Measurements from ENCODE around the gene UNC5B.
"Not testable (repeated sequence)": the region's sequence is repeated elsewhere in the genome, so short reads cannot be mapped to it uniquely, and the experiment has no call there.

The UNC5B gene

GRCh38 chr10:71216751-71217265 is 4.4 kb downstream of the UNC5B start:
- ATAC-seq (ENCODE audit: insufficient read depth, low read depth) (no peak), DNase-seq (no peak)
- H4K20me1 ChIP-seq (ENCODE audit: insufficient read depth, low read length), result peaks cover 6% of the 10 kb centered on the region
- H3K27me3 ChIP-seq (ENCODE audit: insufficient read depth, low read length, poor library complexity), result peaks cover 37% of the 10 kb centered on the region
- no peak overlapping the region for H2AFZ ChIP-seq (ENCODE audit: low read depth, low read length)
- peaks cover 15% of the 10 kb centered on the region for H3K4me1 ChIP-seq (ENCODE audit: insufficient read depth, low read length)
- H3K9me3 ChIP-seq (ENCODE audit: insufficient read depth, low read length, severe bottlenecking), result no peaks in the 10 kb centered on the region
- no peak overlapping the region for H3K4me2 ChIP-seq (ENCODE audit: insufficient read depth, low read length)
- H3K36me3 ChIP-seq (ENCODE audit: insufficient read depth, low read length), result no peaks in the 10 kb centered on the region
- no peaks in the 10 kb centered on the region for H3K79me2 ChIP-seq (ENCODE audit: insufficient read depth, low read length)
- H3K4me3 ChIP-seq (ENCODE audit: low read depth in 1 of 2, low read length in 2 of 2), result no peak overlapping the region
- TF ChIP-seq EZH2 (IDR thresholded peaks at IDR 0.05; ENCODE audit: borderline replicate concordance, low read depth, low read length, severe bottlenecking), result no peak
- H3K9ac ChIP-seq (ENCODE audit: low read depth, low read length), result no peak overlapping the region
- no peak overlapping the region for H3K27ac ChIP-seq (ENCODE audit: low read length)

- H3K4me2 ChIP-seq (ENCODE audit: insufficient read depth, low read length), result no peak overlapping the region
Measured at GRCh38 chr10:71217266-71218045, 5.1 kb downstream of the UNC5B start.

DNA sequence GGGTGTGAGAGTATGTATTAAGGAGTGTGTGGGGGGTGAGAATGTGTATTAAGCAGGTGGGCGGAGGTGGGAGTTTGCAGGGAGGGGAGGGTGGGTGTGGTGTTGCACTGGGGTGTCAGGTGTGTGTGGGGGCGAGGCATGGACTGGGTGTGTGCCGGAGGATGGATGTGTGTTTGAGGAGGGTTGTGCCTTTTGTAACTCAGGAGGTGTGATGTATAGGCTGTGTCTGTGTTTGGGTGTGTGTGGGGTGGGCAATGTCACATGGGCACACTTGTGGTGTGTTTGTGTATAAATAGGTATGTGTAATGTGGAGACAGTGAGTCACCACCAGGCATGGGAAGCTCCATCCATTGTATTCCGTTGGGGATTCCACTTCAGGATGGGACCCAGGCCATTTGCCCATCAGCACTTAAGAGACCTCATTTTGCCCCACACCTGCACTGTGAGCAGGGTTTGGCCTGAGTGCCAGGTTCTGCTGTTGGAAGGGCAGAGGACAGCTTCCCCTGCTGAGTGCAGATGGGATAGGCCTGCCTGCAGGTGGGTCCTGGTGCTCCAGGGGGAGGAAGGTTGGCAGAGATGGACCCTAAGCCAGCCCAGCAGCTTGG is 5.8 kb downstream of the UNC5B start:
- H3K27ac ChIP-seq (ENCODE audit: low read length), result no peak overlapping the region
- peaks cover 3% of the 10 kb centered on the region for H3K4me1 ChIP-seq (ENCODE audit: insufficient read depth, low read length)
- TF ChIP-seq, protein P1, sequence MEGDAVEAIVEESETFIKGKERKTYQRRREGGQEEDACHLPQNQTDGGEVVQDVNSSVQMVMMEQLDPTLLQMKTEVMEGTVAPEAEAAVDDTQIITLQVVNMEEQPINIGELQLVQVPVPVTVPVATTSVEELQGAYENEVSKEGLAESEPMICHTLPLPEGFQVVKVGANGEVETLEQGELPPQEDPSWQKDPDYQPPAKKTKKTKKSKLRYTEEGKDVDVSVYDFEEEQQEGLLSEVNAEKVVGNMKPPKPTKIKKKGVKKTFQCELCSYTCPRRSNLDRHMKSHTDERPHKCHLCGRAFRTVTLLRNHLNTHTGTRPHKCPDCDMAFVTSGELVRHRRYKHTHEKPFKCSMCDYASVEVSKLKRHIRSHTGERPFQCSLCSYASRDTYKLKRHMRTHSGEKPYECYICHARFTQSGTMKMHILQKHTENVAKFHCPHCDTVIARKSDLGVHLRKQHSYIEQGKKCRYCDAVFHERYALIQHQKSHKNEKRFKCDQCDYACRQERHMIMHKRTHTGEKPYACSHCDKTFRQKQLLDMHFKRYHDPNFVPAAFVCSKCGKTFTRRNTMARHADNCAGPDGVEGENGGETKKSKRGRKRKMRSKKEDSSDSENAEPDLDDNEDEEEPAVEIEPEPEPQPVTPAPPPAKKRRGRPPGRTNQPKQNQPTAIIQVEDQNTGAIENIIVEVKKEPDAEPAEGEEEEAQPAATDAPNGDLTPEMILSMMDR (IDR thresholded peaks at IDR 0.05; ENCODE audit: borderline replicate concordance, extremely low read depth, low read length, poor library complexity, severe bottlenecking), result no peak
- no peak for TF ChIP-seq EZH2 (IDR thresholded peaks at IDR 0.05; ENCODE audit: borderline replicate concordance, low read depth, low read length, severe bottlenecking)
- no peaks in the 10 kb centered on the region for H3K9me3 ChIP-seq (ENCODE audit: insufficient read depth, low read length, severe bottlenecking)
- no peaks in the 10 kb centered on the region for H3K79me2 ChIP-seq (ENCODE audit: insufficient read depth, low read length)
- peaks cover 2% of the 10 kb centered on the region; the same call in 1 of the 2 replicates for H4K20me1 ChIP-seq (ENCODE audit: insufficient read depth, low read length)
- H2AFZ ChIP-seq (ENCODE audit: low read depth, low read length), result no peak overlapping the region
- peaks cover 28% of the 10 kb centered on the region for H3K27me3 ChIP-seq (ENCODE audit: insufficient read depth, low read length, poor library complexity)
- H3K36me3 ChIP-seq (ENCODE audit: insufficient read depth, low read length), result no peaks in the 10 kb centered on the region
- no peak overlapping the region for H3K4me3 ChIP-seq (ENCODE audit: low read depth in 1 of 2, low read length in 2 of 2)
- DNase-seq (no peak), ATAC-seq (ENCODE audit: insufficient read depth, low read depth) (no peak)
- H3K4me2 ChIP-seq (ENCODE audit: insufficient read depth, low read length), result no peak overlapping the region
- H3K9ac ChIP-seq (ENCODE audit: low read depth, low read length), result no peak overlapping the region

More at GRCh38 chr10:71217266-71218045, 5.1 kb downstream of the UNC5B start:
- no peaks in the 10 kb centered on the region for H3K79me2 ChIP-seq (ENCODE audit: insufficient read depth, low read length)
- no peak overlapping the region for H3K4me3 ChIP-seq (ENCODE audit: low read depth in 1 of 2, low read length in 2 of 2)
- TF ChIP-seq, protein P1 (IDR thresholded peaks at IDR 0.05; ENCODE audit: borderline replicate concordance, extremely low read depth, low read length, poor library complexity, severe bottlenecking), result no peak
- no peak for TF ChIP-seq EZH2 (IDR thresholded peaks at IDR 0.05; ENCODE audit: borderline replicate concordance, low read depth, low read length, severe bottlenecking)
- H2AFZ ChIP-seq (ENCODE audit: low read depth, low read length), result no peak overlapping the region
- peaks cover 6% of the 10 kb centered on the region for H4K20me1 ChIP-seq (ENCODE audit: insufficient read depth, low read length)
- H3K27ac ChIP-seq (ENCODE audit: low read length), result no peak overlapping the region
- no peaks in the 10 kb centered on the region for H3K9me3 ChIP-seq (ENCODE audit: insufficient read depth, low read length, severe bottlenecking)
- no peak overlapping the region for H3K9ac ChIP-seq (ENCODE audit: low read depth, low read length)
- ATAC-seq (ENCODE audit: insufficient read depth, low read depth) (no peak), DNase-seq (no peak)
- H3K36me3 ChIP-seq (ENCODE audit: insufficient read depth, low read length), result no peaks in the 10 kb centered on the region
- peaks cover 32% of the 10 kb centered on the region for H3K27me3 ChIP-seq (ENCODE audit: insufficient read depth, low read length, poor library complexity)
- H3K4me1 ChIP-seq (ENCODE audit: insufficient read depth, low read length), result peaks cover 10% of the 10 kb centered on the region

DNA sequence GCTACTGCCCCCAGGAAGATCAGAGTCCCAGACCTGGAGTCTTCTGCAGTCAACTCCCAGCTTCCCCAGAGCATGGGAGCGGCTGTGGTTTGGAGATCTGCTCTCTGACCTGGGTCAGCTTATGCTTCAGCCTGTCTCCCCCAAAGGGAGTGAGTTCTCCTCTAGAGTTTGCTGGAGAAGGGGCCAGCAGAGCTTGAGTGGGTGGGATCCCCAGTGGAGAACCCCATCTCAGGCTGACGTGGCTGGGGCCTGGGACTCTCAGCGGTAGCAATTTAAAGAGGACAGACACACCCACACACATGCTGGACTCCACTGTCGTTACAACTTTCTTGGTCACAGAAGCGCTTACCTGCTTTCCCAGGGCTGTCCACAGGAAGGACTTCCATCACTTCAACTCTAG is 6.3 kb downstream of the UNC5B start:
- no peaks in the 10 kb centered on the region for H3K9me3 ChIP-seq (ENCODE audit: insufficient read depth, low read length, severe bottlenecking)
- TF ChIP-seq EZH2 (IDR thresholded peaks at IDR 0.05; ENCODE audit: borderline replicate concordance, low read depth, low read length, severe bottlenecking), result no peak
- TF ChIP-seq, protein P1 (IDR thresholded peaks at IDR 0.05; ENCODE audit: borderline replicate concordance, extremely low read depth, low read length, poor library complexity, severe bottlenecking), result no peak
- no peak overlapping the region for H3K9ac ChIP-seq (ENCODE audit: low read depth, low read length)
- H3K4me3 ChIP-seq (ENCODE audit: low read depth in 1 of 2, low read length in 2 of 2), result no peak overlapping the region
- ATAC-seq (ENCODE audit: insufficient read depth, low read depth) (no peak), DNase-seq (no peak)
- no peak overlapping the region for H3K27ac ChIP-seq (ENCODE audit: low read length)
- peaks cover 28% of the 10 kb centered on the region for H3K27me3 ChIP-seq (ENCODE audit: insufficient read depth, low read length, poor library complexity)
- H3K4me2 ChIP-seq (ENCODE audit: insufficient read depth, low read length), result no peak overlapping the region
- no peaks in the 10 kb centered on the region for H3K79me2 ChIP-seq (ENCODE audit: insufficient read depth, low read length)
- H3K4me1 ChIP-seq (ENCODE audit: insufficient read depth, low read length), result no peaks in the 10 kb centered on the region
- H2AFZ ChIP-seq (ENCODE audit: low read depth, low read length), result no peak overlapping the region
- no peaks in the 10 kb centered on the region for H3K36me3 ChIP-seq (ENCODE audit: insufficient read depth, low read length)
- H4K20me1 ChIP-seq (ENCODE audit: insufficient read depth, low read length), result no peaks in the 10 kb centered on the region; the same call in 1 of the 2 replicates

DNA sequence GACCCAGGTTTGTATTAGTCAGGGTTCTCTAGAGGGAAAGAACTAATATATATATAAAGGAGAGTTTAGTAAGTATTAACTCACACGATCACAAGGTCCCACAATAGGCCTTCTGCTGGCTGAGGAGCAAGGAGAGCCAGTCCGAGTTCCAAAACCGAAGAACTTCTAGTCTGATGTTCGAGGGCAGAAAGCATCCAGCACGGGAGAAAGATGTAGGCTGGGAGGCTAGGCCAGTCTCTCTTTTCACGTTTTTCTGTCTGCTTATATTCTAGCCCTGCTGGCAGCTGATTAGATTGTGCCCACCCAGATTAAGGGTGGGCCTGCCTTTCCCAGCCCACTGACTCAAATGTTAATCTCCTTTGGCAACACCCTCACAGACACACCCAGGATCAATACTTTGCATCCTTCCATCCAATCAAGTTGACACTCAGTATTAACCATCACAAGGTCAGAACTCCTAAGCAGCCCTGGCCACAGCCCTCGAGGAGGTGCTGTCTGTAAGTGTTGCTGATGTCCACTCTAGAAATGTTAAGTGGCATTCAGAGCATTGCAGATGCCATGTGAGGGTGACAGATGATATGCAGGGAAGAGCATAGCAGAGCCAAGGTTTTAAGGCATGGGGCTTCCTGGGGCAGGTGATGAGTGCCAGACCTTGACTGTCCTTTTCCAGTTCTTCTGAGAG is 7.0 kb downstream of the UNC5B start:
- not testable (repeated sequence) for H3K79me2 ChIP-seq (ENCODE audit: insufficient read depth, low read length); H3K36me3 ChIP-seq (ENCODE audit: insufficient read depth, low read length); DNase-seq; H3K4me1 ChIP-seq (ENCODE audit: insufficient read depth, low read length); H4K20me1 ChIP-seq (ENCODE audit: insufficient read depth, low read length); H3K4me3 ChIP-seq (ENCODE audit: low read depth in 1 of 2, low read length in 2 of 2); ATAC-seq (ENCODE audit: insufficient read depth, low read depth); H3K9ac ChIP-seq (ENCODE audit: low read depth, low read length); H2AFZ ChIP-seq (ENCODE audit: low read depth, low read length); H3K4me2 ChIP-seq (ENCODE audit: insufficient read depth, low read length); H3K9me3 ChIP-seq (ENCODE audit: insufficient read depth, low read length, severe bottlenecking); H3K27ac ChIP-seq (ENCODE audit: low read length)
- peaks cover 25% of the 10 kb centered on the region for H3K27me3 ChIP-seq (ENCODE audit: insufficient read depth, low read length, poor library complexity)
